Right lobe of liver (tissue), 6 donors: ENCODE results near the gene TRIM17. TPM values are rescaled to one million over a fixed set of nuclear protein-coding genes. Genes with fewer than 3 reads are reported as not detected.

ENCODE experiments used
- ATAC-seq, 4 donors: fragments of 200-7000 bp; cut with Tn5 transposase; one replicate each; pipeline ENCODE4 v1.9.1; 2020; ENCODE audit warnings: mild to moderate bottlenecking in 4 of 4, moderate library complexity in 4 of 4
- DNase-seq, 3 donors: peaks; one replicate each; pipeline ENCODE4 v3.0.0-alpha.2; 2020
- H3K27ac ChIP-seq, 3 donors: fragments of 200-600 bp; one replicate each; pipeline ENCODE4 v1.8.0; 2022
- H3K27me3 ChIP-seq, 2 donors: fragments of 200-600 bp; one replicate each; pipeline ENCODE4 v1.8.0; 2022
- H3K36me3 ChIP-seq, 4 donors: fragments of 200-600 bp; sonication (generic) in 1 of 4; one replicate each; pipeline versions ENCODE4 v1.5.1 to v1.8.0; 2017 to 2022; ENCODE audit warnings: control low read depth in 1 of 4
- H3K4me1 ChIP-seq, 4 donors: fragments of 200-600 bp; sonication (generic) in 1 of 4; one replicate each; pipeline versions ENCODE4 v1.5.1 to v1.8.0; 2017 to 2022; ENCODE audit warnings: control low read depth in 1 of 4
- H3K4me3 ChIP-seq, 3 donors: fragments of 200-600 bp; one replicate each; pipeline ENCODE4 v1.8.0; 2022
- H3K9me3 ChIP-seq, 4 donors: fragments of 200-600 bp; sonication (generic) in 1 of 4; one replicate each; pipeline versions ENCODE4 v1.5.1 to v1.8.0; 2017 to 2022; ENCODE audit warnings: control low read depth in 1 of 4
- CTCF ChIP-seq, 4 donors: fragments of 200-600 bp in 3 of 4; fragments of 450-650 bp in 1 of 4; IDR thresholded peaks; one replicate each; pipeline versions ENCODE4 v1.5.1 to v1.8.0; 2016 to 2022; ENCODE audit warnings: antibody characterized with exemption in 4 of 4, mild to moderate bottlenecking in 2 of 4
- POLR2A ChIP-seq: fragments of 450-650 bp; IDR thresholded peaks from one replicate; pipeline ENCODE4 v1.6.1; 2017; ENCODE audit warnings: antibody characterized with exemption, mild to moderate bottlenecking
- WGBS: methylation state at CpG from one replicate; pipeline ENCODE4 v1.1.6; 2018; ENCODE audit warnings: low coverage, low lambda C conversion rate; ENCODE audit not compliant: insufficient coverage; ENCODE audit errors: missing lambda C conversion rate; 5-methylcytosine and 5-hydroxymethylcytosine counted together
- intact Hi-C, 2 donors: fragments of 100-400 bp; cut with DNase I; formaldehyde crosslinking; loops; one replicate each; pipeline versions ENCODE4 v1.11.2 to v1.14.1; 2022
- total RNA-seq, 6 experiments: library from RNA; depleted of rRNA in 2 of 6; stranded (reverse); fragments of >200 nt in 2 of 6; fragmentation: NEBNext Ultra II Directional in 3 of 6; extraction: Animal tissue kit (Norgen Biotek cat#: 25700) in 3 of 6; gene quantifications; one replicate each; pipeline versions ENCODE4 v1.1.0 to v1.2.4, GENCODE V29; 2016 to 2023
- donor health status: DM: no; HTN: yes; CAD: no.
- donor health status: DM: no; HTN: no; CAD: no.
- donor health status: DM: no; HTN: no; CAD: no.
- donor health status: DM: no; HTN: yes; CAD: no.
- donor health status: DM: no; HTN: yes; CAD: no.

TRIM17 gene
- total RNA-seq, 6 experiments from 2014 or later: not detected

GRCh38 chr1:228429698-228430097, 13.0 kb upstream of the TRIM17 start:
- 61% methylated on average over 9 of the region's 9 CpGs for WGBS
- ATAC-seq: no peak
- H3K36me3 ChIP-seq: no peaks in the 10 kb centered on the region
- no peak overlapping the region for H3K27ac ChIP-seq
- no peak overlapping the region for H3K4me3 ChIP-seq
- H3K4me1 ChIP-seq: no peaks in the 10 kb centered on the region
- no peaks in the 10 kb centered on the region for H3K9me3 ChIP-seq
- TF ChIP-seq CTCF (IDR thresholded peaks at IDR 0.05) (no peak), POLR2A (no peak)
- intact Hi-C loops: no loop called here
- no peaks in the 10 kb centered on the region for H3K27me3 ChIP-seq
- DNase-seq: no peak

GRCh38 chr1:228429007-228429406, 12.3 kb upstream of the TRIM17 start:
- 75% methylated on average over 2 of the region's 8 CpGs for WGBS
- ATAC-seq (no peak), DNase-seq (no peak)
- H3K36me3 ChIP-seq: no peaks in the 10 kb centered on the region
- no peak overlapping the region for H3K4me3 ChIP-seq
- H3K4me1 ChIP-seq: peaks cover 0 to 2% (median under 1%) of the 10 kb centered on the region in 4 donors
- H3K27ac ChIP-seq: no peak overlapping the region
- TF ChIP-seq CTCF (IDR thresholded peaks at IDR 0.05) (no peak), POLR2A (no peak)
- intact Hi-C loops: no loop called here
- H3K9me3 ChIP-seq: no peaks in the 10 kb centered on the region
- H3K27me3 ChIP-seq: no peaks in the 10 kb centered on the region

GRCh38 chr1:228428412-228428811, 11.8 kb upstream of the TRIM17 start:
- H3K36me3 ChIP-seq: no peaks in the 10 kb centered on the region
- DNase-seq (no peak), ATAC-seq (no peak)
- TF ChIP-seq CTCF (IDR thresholded peaks at IDR 0.05) (no peak), POLR2A (no peak)
- no peak overlapping the region for H3K27ac ChIP-seq
- H3K27me3 ChIP-seq: no peaks in the 10 kb centered on the region
- no peak overlapping the region for H3K4me3 ChIP-seq
- H3K4me1 ChIP-seq: peaks cover 0 to 8% (median 3%) of the 10 kb centered on the region in 4 donors
- H3K9me3 ChIP-seq: no peaks in the 10 kb centered on the region
- intact Hi-C loops: no loop called here
- WGBS: 54% methylated on average over 4 of the region's 4 CpGs

GRCh38 chr1:228426518-228427175, 10.0 kb upstream of the TRIM17 start:
- TF ChIP-seq POLR2A: no peak
- no peak for TF ChIP-seq CTCF (IDR thresholded peaks at IDR 0.05)
- H3K27me3 ChIP-seq: no peaks in the 10 kb centered on the region
- intact Hi-C loops: no loop called here
- WGBS: 81% methylated on average over 3 of the region's 5 CpGs
- DNase-seq (no peak), ATAC-seq (no peak)
- peaks cover 0 to 13% (median 6%) of the 10 kb centered on the region in 4 donors for H3K4me1 ChIP-seq
- no peaks in the 10 kb centered on the region for H3K9me3 ChIP-seq
- no peak overlapping the region for H3K27ac ChIP-seq
- no peaks in the 10 kb centered on the region for H3K36me3 ChIP-seq
- no peak overlapping the region for H3K4me3 ChIP-seq
